Smooth muscle cell (in vitro differentiated cells): ENCODE data around the gene POTEB. TPM values are rescaled to one million over a fixed set of nuclear protein-coding genes. Genes with fewer than 3 reads are reported as not detected.
"Not testable (repeated sequence)": the region's sequence is repeated elsewhere in the genome, so short reads cannot be mapped to it uniquely, and the experiment has no call there.

Experiments
- DNase-seq: peaks from one replicate; lab custom pipeline; 2025; ENCODE audit not compliant: unreplicated experiment; lab: John Stamatoyannopoulos, UW
- H2AFZ ChIP-seq: fragments of 200-600 bp; sonication (generic); 2 replicates; pipeline ENCODE4 v1.6.0; 2016; ENCODE audit warnings: antibody characterized with exemption, low read depth, mild to moderate bottlenecking
- H3F3A ChIP-seq: fragments of 200-600 bp; sonication (generic); 2 replicates; pipeline ENCODE4 v1.6.0; 2017; ENCODE audit warnings: antibody characterized with exemption, low read depth
- H3K27ac ChIP-seq: fragments of 200-600 bp; sonication (generic); 2 replicates; pipeline ENCODE4 v1.5.1; 2016; ENCODE audit warnings: low read depth, mild to moderate bottlenecking
- H3K27me3 ChIP-seq: fragments of 200-600 bp; sonication (generic); 2 replicates; pipeline ENCODE4 v1.6.1; 2016; ENCODE audit warnings: low read depth, mild to moderate bottlenecking
- H3K36me3 ChIP-seq: fragments of 200-600 bp; sonication (generic); 2 replicates; pipeline ENCODE4 v1.5.1; 2016; ENCODE audit warnings: low read depth
- H3K4me1 ChIP-seq: fragments of 200-600 bp; sonication (generic); 2 replicates; pipeline ENCODE4 v1.5.1; 2016; ENCODE audit warnings: low read depth
- H3K4me2 ChIP-seq: fragments of 200-600 bp; sonication (generic); 2 replicates; pipeline ENCODE4 v1.6.0; 2016; ENCODE audit warnings: mild to moderate bottlenecking
- H3K4me3 ChIP-seq: fragments of 200-600 bp; sonication (generic); 2 replicates; pipeline ENCODE4 v1.5.1; 2016; ENCODE audit warnings: mild to moderate bottlenecking
- H3K79me2 ChIP-seq: fragments of 200-600 bp; sonication (generic); 2 replicates; pipeline ENCODE4 v1.6.0; 2016; ENCODE audit warnings: low read depth, mild to moderate bottlenecking
- H3K9ac ChIP-seq: fragments of 200-600 bp; sonication (generic); 2 replicates; pipeline ENCODE4 v1.6.0; 2016; ENCODE audit warnings: low read depth
- H3K9me3 ChIP-seq: fragments of 200-600 bp; sonication (generic); replicated peaks from 2 replicates; pipeline ENCODE4 v1.5.1; 2016; ENCODE audit warnings: low read depth
- H4K20me1 ChIP-seq: fragments of 200-600 bp; sonication (generic); 2 replicates; pipeline ENCODE4 v1.6.0; 2016; ENCODE audit warnings: low read depth
- WGBS: methylation state at CpG from one replicate; pipeline ENCODE4 v1.1.7; 2016; ENCODE audit warnings: low lambda C conversion rate; 5-methylcytosine and 5-hydroxymethylcytosine counted together
- microRNA-seq: library from miRNA; unstranded; fragments of <30 nt; microRNA quantifications from one replicate; pipeline ENCODE4, GENCODE V29; 2016; ENCODE audit warnings: borderline number of aligned reads
- polyA plus RNA-seq: library from polyadenylated mRNA; unstranded; fragments of >200 nt; fragmentation: Nextera tagmentation; extraction: Ambion mirVana; gene quantifications from 2 replicates; pipeline ENCODE4 v1.2.1, GENCODE V29; 2016
- small RNA-seq: library from RNA; depleted of rRNA; stranded (forward); fragments of <200 nt; gene quantifications from one replicate; pipeline ENCODE3, GENCODE V24; 2014
- total RNA-seq: library from RNA; depleted of rRNA; stranded (reverse); fragments of >200 nt; gene quantifications from 2 replicates; pipeline ENCODE4 v1.2.3, GENCODE V29; 2014

Gene POTEB
- not detected in 2 replicates for total RNA-seq
- not detected in 2 replicates for polyA plus RNA-seq

DNA sequence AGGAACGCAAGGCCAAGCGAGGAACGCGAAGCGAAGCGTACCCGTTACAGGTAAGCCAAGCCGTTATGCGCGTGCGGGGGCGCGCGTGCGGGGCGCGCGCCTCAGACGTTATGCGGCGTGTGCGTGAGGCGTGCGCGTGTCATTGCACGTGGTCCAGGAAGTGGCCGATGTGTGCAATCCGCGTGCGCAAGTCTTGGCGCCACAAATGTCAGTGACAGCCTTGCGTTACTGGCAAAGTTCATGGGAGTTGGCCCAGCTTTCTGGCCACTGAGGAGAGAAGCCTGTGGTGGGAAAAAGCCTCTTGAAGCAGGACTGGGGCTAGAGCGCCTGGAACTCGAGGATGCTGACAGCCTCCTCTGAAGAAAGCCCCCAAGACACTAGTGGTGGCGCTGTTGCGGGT is at the start of gene POTEB:
POTEB (minus strand) TSS at position 101 of the 400 bp plus-strand sequence. CDS start 489 bp downstream, outside the sequence.
- DNase-seq, H3K4me3 ChIP-seq, H2AFZ ChIP-seq, H3F3A ChIP-seq, H3K9ac ChIP-seq, H3K27ac ChIP-seq, H3K4me2 ChIP-seq, H3K27me3 ChIP-seq, H3K4me1 ChIP-seq, H3K9me3 ChIP-seq, H3K36me3 ChIP-seq, H3K79me2 ChIP-seq, H4K20me1 ChIP-seq: not testable (repeated sequence)
- no CpG with 5 or more reads among the region's 36 CpGs for WGBS

DNA sequence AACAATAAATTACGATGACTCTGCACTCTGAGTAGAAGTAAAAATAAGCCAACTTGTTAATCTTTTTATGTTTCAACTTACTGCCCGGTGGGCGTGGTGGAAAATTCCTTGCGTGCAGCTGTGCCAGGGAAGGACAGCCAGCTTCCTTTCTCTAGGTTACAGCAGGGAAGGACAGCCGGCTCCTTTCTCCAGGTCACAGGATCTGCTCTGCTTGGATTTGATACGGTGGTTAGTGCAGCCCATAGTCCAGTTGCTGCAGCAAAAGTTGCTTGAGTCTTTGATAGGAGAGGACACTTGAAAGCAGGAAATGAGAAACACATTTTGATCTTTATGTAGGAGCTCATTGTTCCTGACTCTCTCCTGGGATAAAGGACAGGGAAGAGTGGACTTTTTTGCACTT is 13.4 kb upstream of the POTEB start:
- not testable (repeated sequence) for H3K79me2 ChIP-seq, H3K27ac ChIP-seq, H3K4me1 ChIP-seq, H4K20me1 ChIP-seq, H3F3A ChIP-seq, DNase-seq, H3K9me3 ChIP-seq, H3K27me3 ChIP-seq, H3K4me3 ChIP-seq, H3K4me2 ChIP-seq, H3K9ac ChIP-seq, H3K36me3 ChIP-seq, H2AFZ ChIP-seq
- 100% methylated on average over 1 of the region's 6 CpGs for WGBS

DNA sequence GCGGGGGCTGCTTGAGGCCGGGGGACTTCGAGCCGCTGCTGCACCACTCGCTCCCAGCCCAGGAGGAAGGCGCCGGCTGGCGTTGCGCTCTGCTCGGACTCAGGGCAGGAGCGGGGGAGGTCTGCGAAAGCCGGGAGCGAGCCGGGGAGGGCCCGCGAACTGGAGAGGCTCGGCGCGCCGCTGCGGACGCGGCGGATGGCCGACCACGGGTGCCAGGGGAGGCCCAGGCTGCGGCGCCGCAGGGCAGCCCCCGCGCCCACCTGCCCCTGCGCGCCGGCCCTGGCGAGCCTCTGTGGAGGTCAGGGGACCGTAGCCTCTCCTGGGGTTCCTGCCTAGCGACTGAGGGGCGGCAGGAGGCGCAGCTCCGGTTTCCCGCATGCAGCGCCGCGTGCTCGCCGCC is 12.0 kb upstream of the POTEB start:
- H3K27me3 ChIP-seq, H3K4me1 ChIP-seq, H3K4me3 ChIP-seq, H2AFZ ChIP-seq, H3K9ac ChIP-seq, H4K20me1 ChIP-seq, H3F3A ChIP-seq, H3K9me3 ChIP-seq, H3K27ac ChIP-seq, DNase-seq, H3K4me2 ChIP-seq, H3K79me2 ChIP-seq, H3K36me3 ChIP-seq: not testable (repeated sequence)
- no CpG with 5 or more reads among the region's 47 CpGs for WGBS

DNA sequence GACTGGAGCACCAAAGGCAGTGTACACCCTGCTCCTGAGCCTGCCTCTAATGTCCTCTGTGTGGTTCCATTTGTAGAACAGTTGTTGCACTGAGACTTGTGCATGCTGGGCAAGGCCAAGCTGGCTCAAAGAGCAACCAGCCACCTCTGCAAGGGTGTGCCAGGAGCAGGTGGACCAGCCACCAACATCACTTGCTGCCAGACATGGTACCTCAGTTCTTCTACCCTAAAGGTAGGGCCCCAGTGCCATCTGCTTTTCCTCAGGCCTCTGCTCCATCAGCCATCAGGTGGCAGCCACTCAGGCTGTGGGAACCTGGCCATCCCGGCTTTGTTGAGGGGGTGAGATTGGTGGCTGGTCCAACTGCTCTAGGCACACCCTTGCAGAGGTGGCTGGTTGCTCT is 38.7 kb downstream of the POTEB start:
- H3K4me2 ChIP-seq, H3F3A ChIP-seq, H3K27me3 ChIP-seq, H3K36me3 ChIP-seq, H2AFZ ChIP-seq, H3K79me2 ChIP-seq, H3K4me1 ChIP-seq, H3K9me3 ChIP-seq, H3K4me3 ChIP-seq, H3K9ac ChIP-seq, H4K20me1 ChIP-seq, DNase-seq, H3K27ac ChIP-seq: not testable (repeated sequence)
- WGBS, result 91% methylated on average over 1 of the region's 1 CpG

Small RNAs within 50 kb of the gene (microRNA-seq; reads per million reads assigned to microRNA genes)
- gene MIR3118-4, result not detected

Small RNAs within 50 kb of the gene (small RNA-seq; reads per million reads assigned to genes)
- not detected for gene MIR3118-4
- gene RNU6-631P, result not detected

Other genes starting within 250 kb of the POTEB start
- gene OR4M2, start 202.8 kb upstream of the POTEB start, total RNA-seq, result not detected in 2 replicates
- gene OR4M2, start 202.8 kb upstream of the POTEB start, polyA plus RNA-seq, result not detected in 2 replicates